GM18526 (cell line): Measurements from ENCODE around the gene TMEM60.

Source experiments
- POLR2A ChIP-seq: IDR thresholded peaks from 3 replicates; pipeline ENCODE4 v1.6.1; 2011; ENCODE audit not compliant: insufficient read length; ENCODE audit errors: extremely low read depth

TMEM60 gene

GRCh38 chr7:77760809-77761453 is 37.3 kb downstream of the TMEM60 start:
- TF ChIP-seq POLR2A = no peak

DNA sequence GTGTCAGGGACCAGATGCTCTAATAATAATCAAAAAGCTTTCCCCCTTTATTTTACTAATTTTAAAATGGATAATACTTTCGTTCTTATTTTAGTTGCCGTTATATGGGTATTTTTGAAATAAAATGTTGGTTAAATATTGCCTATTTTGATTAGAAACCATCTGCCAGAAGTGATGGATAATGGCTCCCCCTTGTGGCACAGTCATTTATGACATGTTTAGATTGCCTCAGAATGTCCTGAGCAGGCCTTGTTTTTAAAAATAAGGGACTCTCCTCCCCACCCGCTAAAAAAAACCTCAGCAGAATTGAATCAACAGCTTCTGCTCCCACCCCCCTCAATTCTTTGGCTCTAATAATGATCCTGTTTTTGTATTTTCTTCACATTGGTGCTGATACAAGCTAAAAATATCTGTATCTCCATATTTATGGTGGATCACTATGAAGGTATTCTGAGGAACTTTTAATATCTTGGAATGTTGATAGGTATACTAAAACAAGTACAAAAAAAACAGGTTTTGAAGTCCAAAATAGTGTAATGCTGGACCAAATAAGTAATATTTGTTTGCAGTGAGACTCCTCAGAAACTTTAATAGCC is 38.8 kb downstream of the TMEM60 start:
- no peak for TF ChIP-seq POLR2A

GRCh38 chr7:77757589-77757988 is 40.6 kb downstream of the TMEM60 start:
- TF ChIP-seq POLR2A = no peak

DNA sequence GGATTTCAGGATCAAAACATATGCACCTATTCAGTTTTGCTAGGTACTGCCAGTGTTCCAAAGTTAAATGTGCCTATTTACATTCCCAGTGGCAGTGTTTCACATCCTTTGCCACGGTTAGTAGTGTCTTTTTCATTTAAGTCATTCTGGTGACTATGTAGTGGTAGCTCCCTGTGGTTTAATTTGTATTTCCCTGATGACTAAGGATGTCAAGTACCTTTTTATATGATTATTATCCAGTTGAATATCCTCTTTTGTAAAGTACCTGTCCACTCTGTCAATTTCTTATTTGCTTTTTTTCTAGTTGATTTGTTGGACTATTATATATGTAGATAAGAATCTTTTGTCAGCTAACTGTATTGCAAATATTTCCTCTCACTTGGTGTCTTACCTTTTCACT is 45.1 kb downstream of the TMEM60 start:
- no peak for TF ChIP-seq POLR2A

DNA sequence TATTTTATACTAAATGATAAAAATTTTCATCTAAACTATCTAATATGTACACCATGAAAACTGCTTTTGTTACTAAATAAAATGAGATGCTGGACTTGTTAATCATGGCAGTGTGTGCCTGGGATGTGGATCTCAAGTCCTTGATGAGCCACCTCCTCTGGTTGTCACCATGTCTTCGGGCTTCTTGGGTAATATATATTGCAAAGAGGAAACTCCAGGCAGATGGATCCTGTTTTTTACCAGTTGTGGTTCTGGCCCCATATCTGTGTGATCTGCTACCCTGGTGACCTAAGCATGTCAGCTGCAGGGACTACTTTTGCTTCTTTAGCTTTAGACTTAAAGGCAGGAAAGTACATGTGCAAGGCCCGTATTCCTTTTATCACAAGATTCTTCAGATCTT is 46.2 kb downstream of the TMEM60 start:
- TF ChIP-seq POLR2A = no peak

GRCh38 chr7:77747718-77748117 is 50.5 kb downstream of the TMEM60 start:
- TF ChIP-seq POLR2A = no peak

DNA sequence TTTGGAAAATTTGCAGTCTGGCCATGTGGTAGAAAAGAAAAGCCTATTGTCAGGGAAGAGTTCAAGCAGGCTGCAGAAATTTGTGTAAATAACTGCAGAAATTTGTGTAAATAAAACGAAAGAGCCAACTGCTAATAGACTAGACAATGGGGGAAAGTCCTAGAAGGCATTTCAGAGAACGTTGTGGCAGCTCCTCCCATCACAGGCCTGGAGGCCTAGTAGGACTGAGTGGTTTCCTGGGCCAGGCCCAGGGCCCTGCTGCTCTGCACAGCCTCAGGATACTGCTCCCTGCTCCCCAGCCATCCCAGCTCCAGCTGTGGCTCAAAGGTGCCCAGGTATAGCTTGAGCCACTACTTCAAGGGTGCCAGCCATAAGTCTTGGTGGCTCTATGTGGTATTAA is 51.1 kb downstream of the TMEM60 start:
- TF ChIP-seq POLR2A = no peak

DNA sequence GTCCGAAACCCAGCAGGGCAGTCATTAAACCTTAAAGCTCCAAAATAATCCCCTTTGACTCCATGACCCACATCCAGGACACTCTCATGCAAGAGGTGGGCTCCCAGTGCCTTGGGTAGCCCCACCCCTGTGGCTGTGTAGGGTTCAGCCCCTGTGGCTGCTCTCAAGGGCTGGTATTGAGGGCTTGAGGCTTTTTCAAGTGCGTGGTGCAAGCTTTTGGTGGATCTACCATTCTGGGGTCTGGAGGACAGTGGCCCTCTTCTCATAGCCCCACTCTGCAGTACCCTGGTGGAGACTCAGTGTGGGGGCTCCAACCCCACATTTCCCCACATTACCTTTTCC is 51.4 kb downstream of the TMEM60 start:
- no peak for TF ChIP-seq POLR2A

DNA sequence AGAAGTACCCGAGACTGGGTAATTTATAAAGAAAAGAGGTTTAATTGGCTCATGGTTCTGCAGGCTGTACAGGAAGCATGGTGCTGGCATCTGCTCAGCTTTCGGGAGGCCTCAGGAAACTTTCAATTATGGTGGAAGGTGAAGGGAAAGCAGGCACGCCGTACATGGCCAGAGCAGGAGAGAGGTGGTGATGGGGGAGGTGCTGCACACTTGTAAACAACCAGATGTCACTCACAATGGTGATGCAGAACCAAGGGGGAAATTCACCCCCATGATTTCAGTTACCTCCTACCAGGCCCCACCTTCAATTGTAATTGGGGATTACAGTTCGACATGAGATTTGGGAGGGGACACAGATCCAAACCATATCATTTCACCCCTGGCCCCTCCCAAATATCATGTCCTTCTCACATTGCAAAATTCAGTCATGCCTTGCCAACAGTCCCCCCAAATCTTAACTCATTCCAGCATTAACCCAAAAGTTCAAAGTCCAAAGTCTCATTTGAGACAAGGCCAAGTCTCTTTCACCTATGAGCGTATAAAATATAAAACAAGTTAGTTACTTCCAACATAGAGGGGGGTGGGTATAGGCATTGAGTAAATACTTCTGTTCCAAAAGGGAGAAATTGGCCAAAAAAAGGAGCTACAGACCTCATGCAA is 51.9 kb downstream of the TMEM60 start:
- TF ChIP-seq POLR2A = no peak

- no peak for TF ChIP-seq POLR2A
These were observed 52.5 kb downstream of the TMEM60 start for GRCh38 chr7:77745746-77746145.
